Bronchial epithelial cell (primary cell): ENCODE data around the gene ITIH5. TPM values are rescaled to one million over a fixed set of nuclear protein-coding genes. Genes with fewer than 3 reads are reported as not detected.

Source experiments
- DNase-seq: peaks from one replicate; pipeline ENCODE4 v3.0.0-alpha.2; 2010; ENCODE audit warnings: low read depth
- FAIRE-seq: peaks from 2 replicates; lab custom pipeline; 2011; peaks lifted over from hg19 to GRCh38; lab: Jason Lieb, UNC
- H3K27me3 ChIP-seq: 2 replicates; pipeline ENCODE4 v1.5.1; 2011; ENCODE audit warnings: low read length; ENCODE audit not compliant: control insufficient read depth, insufficient read depth
- H3K36me3 ChIP-seq: 2 replicates; pipeline ENCODE4 v1.5.1; 2011; ENCODE audit warnings: low read length; ENCODE audit not compliant: control insufficient read depth, insufficient read depth
- H3K4me3 ChIP-seq: 2 replicates; pipeline ENCODE4 v1.5.1; 2011; ENCODE audit warnings: mild to moderate bottlenecking, low read depth, low read length, control low read depth
- total RNA-seq: library from RNA; depleted of rRNA; stranded (reverse); fragments of >200 nt; gene quantifications from 2 replicates; pipeline ENCODE4 v1.2.1, GENCODE V29; 2014
- TF ChIP-seq, protein P1 (sequence below): IDR thresholded peaks from 2 replicates; pipeline ENCODE4 v1.5.1; 2011; ENCODE audit warnings: mild to moderate bottlenecking, moderate library complexity, low read length, control low read depth, inconsistent platforms; ENCODE audit not compliant: insufficient read depth, severe bottlenecking

Gene ITIH5
- total RNA-seq, 1 donor from 2014 or later = not detected

DNA sequence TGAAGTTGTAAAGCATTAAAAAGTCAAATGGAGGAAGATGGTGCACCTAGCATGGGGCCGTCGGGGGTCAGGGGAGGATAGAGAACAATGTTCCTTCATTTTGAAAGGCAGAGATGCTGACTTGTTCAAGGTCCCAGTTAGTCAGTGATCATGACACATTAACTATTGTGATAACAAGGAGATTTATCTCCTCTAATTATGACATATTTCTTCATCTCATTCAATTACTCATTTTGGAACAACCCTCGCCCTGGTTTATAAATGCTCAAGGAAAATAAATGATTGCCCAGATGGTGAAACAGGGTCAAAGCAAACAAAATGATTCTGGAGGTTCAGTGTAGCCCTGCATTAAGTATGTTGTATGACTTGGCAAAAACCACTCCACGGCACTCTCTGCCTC, 106.2 kb downstream of the ITIH5 start:
- DNase-seq (no peak), FAIRE-seq (no peak)
- TF ChIP-seq, protein P1, sequence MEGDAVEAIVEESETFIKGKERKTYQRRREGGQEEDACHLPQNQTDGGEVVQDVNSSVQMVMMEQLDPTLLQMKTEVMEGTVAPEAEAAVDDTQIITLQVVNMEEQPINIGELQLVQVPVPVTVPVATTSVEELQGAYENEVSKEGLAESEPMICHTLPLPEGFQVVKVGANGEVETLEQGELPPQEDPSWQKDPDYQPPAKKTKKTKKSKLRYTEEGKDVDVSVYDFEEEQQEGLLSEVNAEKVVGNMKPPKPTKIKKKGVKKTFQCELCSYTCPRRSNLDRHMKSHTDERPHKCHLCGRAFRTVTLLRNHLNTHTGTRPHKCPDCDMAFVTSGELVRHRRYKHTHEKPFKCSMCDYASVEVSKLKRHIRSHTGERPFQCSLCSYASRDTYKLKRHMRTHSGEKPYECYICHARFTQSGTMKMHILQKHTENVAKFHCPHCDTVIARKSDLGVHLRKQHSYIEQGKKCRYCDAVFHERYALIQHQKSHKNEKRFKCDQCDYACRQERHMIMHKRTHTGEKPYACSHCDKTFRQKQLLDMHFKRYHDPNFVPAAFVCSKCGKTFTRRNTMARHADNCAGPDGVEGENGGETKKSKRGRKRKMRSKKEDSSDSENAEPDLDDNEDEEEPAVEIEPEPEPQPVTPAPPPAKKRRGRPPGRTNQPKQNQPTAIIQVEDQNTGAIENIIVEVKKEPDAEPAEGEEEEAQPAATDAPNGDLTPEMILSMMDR = no peak
- Histone ChIP-seq H3K27me3 (no peaks in the 10 kb centered on the region), H3K4me3 (no peak overlapping the region), H3K36me3 (no peaks in the 10 kb centered on the region)

DNA sequence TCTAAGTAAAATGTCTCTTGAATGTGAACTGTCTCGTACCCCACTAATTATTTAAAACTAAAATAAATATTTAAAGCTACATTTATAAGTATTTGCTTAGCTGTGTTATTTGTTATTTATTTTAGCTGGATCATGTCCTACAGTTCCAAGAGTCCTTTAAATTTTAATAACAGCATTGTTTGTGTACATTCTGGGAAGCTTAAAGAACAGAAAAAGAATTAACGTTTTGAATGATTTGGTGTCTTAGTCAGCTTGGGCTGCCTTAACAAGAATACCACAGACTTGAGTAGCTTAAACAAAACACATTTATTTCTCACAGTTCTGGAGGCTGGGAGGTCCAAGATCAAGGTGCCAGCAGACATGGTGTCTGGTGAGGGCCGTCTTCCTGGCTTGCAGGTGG, 107.4 kb downstream of the ITIH5 start:
- Histone ChIP-seq H3K36me3 (no peaks in the 10 kb centered on the region), H3K4me3 (no peak overlapping the region), H3K27me3 (no peaks in the 10 kb centered on the region)
- DNase-seq (no peak), FAIRE-seq (no peak)
- TF ChIP-seq, protein P1 = no peak

DNA sequence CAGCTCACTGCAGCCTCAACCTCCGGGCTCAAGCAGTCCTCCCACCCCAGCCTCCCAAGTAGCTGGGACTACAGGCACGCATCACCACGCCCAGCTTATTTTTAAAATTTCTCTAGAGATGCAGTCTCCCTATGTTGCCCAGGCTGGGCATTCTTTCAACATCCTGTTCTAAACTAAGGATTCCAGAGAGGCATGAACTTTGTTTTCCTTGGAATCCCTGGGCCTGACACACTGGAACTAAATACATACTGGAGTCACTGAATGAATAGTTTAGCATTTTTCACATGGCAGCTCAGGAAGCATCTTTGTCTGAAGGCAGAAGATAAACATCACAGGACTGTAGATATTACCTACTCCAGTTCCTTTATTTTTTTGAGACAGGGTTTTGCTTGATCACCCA, 108.7 kb downstream of the ITIH5 start:
- DNase-seq = no peak
- FAIRE-seq = no peak
- TF ChIP-seq, protein P1 = no peak
- no peak overlapping the region for H3K4me3 ChIP-seq
- no peaks in the 10 kb centered on the region for H3K36me3 ChIP-seq
- no peaks in the 10 kb centered on the region for H3K27me3 ChIP-seq

DNA sequence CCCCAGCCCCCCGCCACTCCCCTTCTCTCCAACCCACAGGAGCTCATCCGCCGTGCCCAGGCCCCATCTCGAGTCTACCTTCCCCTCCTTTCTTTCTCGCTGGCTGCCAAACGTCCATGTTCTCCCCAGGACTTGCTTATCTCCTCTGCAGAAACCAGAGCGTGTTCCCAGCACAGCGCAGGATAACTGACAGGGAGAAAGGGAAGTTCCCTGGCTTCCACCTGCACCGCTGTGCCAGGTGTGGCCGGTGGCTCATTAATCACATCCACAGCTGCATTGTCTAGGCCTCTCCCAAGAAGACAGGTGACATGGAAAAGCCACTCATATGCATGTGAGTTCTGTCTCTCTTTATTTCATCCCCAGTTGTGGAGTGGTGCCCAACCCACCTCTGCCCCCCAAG, 113.2 kb downstream of the ITIH5 start:
- no peaks in the 10 kb centered on the region for H3K36me3 ChIP-seq
- H3K27me3 ChIP-seq = no peaks in the 10 kb centered on the region
- TF ChIP-seq, protein P1 = no peak
- DNase-seq (no peak), FAIRE-seq (no peak)
- no peak overlapping the region for H3K4me3 ChIP-seq

DNA sequence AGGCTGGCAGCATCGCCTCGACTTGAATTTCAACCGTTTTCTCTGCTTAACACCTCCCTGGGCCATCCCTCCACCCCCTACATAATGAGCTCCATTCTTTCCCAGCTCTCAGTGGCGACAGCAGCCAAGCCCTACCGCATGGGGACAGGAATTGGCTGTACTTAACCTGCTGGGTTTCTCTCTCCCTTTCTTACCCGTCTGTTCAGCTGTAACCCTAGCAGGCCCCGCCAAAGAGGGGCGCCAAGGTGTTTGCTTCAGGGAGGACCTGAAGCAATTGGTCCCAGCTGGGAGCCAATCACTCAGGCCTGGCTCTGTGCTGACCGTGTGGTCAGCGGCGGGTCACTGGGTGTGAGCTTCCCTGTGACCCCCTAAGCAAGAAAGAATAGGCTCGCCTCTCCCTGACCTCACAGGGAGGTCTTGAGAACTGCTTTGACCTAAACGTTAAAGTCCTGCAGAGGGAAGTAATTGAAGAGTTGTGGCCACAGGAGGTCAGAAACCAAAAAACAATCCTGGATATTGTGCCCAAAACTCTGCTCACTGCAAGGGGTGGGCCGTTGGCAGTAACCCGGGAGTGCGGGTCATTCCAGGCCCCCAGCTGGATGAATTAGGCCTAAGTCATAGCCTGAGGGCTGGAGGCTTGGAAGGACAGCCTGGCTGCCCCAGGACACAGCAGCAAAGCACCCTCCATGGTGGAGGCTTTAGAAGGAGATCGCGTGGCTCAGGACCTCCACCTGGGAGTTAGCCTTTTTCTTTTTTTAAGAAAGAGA, 114.6 kb downstream of the ITIH5 start:
- FAIRE-seq = no peak
- Histone ChIP-seq H3K36me3 (no peaks in the 10 kb centered on the region), H3K27me3 (no peaks in the 10 kb centered on the region), H3K4me3 (no peak overlapping the region)
- DNase-seq = no peak
- TF ChIP-seq, protein P1 = no peak

DNA sequence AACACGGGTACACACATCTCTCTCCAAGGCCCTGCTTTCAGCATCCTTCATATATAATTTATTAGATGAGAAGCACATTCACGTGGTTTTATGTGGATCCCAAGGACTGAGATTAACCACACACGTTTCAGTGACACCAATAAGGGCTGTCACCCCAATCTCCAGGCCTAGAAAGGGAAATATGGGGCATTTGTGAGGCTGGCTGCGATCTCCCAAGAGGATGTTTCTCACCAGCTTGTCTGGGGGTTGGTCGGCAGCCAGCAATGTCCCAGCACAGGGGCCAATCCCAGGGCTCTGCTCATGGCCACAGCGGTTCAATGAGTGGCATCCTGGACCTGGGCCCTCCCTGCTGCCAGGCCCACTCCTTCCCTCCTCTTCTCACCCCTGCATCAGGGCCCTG, 115.5 kb downstream of the ITIH5 start:
- H3K36me3 ChIP-seq = no peaks in the 10 kb centered on the region
- no peaks in the 10 kb centered on the region for H3K27me3 ChIP-seq
- TF ChIP-seq, protein P1 = no peak
- no peak overlapping the region for H3K4me3 ChIP-seq
- no peak for FAIRE-seq
- no peak for DNase-seq
